Measurements from ENCODE around the gene RNF123. TPM values are rescaled to one million over a fixed set of nuclear protein-coding genes. Genes with fewer than 3 reads are reported as not detected.

Gene RNF123
- total RNA-seq, 1 experiment from 2014 or later: 71.9 TPM

DNA sequence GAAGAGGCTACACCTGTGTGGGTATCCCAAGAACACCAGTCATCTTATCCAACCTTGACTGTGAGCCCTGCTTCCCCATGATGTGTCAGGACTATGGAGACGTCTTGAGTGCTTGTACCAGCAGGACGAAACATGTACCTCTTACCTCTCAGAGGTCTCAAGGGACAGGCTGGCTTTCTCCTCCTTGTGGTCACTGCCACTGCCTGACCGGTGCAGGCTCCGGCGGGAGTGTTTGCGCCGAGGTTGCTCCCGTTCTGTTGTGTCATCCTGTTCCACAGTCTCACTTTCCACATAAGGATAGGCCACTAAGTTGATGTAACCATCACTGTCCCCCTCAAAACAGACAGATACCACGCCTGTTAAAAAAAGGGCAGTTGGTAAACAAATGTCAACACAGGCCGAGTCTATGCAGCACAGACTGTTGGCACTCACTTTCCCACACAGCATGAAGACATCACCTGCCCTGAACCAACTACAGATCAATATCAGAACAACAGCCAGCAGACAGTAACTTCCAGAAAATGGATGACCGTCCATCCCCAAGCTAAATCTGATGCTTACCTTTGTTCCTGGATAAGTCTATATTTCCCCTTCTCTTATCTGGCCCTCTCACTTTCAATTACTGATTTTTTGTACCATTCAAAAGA lies 48.8 kb downstream of the RNF123 start:
- DNase-seq (ENCODE audit: low read depth, low spot score) (no peak), ATAC-seq (no peak)
- no peaks in the 10 kb centered on the region for H3K27me3 ChIP-seq (ENCODE audit: insufficient read depth, low read length)
- no peak overlapping the region for H3K4me2 ChIP-seq (ENCODE audit: low read length)
- BruUV-seq (replicated peaks): no TSS peak
- no peaks in the 10 kb centered on the region for H3K9me2 ChIP-seq (ENCODE audit: insufficient read depth)
- H3K9ac ChIP-seq (ENCODE audit: low read length): no peak overlapping the region
- H3K9me3 ChIP-seq (ENCODE audit: control insufficient read depth in 1 of 2, insufficient read depth in 1 of 2, low read depth in 1 of 2, low read length in 2 of 2): no peaks in the 10 kb centered on the region
- intact Hi-C loops (cut with micrococcal nuclease): no loop called here
- H2AFZ ChIP-seq (ENCODE audit: low read depth, low read length, poor library complexity, severe bottlenecking): no peak overlapping the region
- H3K4me3 ChIP-seq (replicated peaks in 1 of 2; ENCODE audit: low read depth in 1 of 2, low read length in 2 of 2): no peak overlapping the region
- ChIA-PET POLR2A (no interaction called here), CTCF (no interaction called here), RAD21 (ENCODE audit: low non-redundant PET in 1 of 2, low total read pairs in 2 of 2, uncharacterized antibody in 2 of 2, unreplicated experiment in 2 of 2) (no interaction called here)
- TF ChIP-seq, protein P1, sequence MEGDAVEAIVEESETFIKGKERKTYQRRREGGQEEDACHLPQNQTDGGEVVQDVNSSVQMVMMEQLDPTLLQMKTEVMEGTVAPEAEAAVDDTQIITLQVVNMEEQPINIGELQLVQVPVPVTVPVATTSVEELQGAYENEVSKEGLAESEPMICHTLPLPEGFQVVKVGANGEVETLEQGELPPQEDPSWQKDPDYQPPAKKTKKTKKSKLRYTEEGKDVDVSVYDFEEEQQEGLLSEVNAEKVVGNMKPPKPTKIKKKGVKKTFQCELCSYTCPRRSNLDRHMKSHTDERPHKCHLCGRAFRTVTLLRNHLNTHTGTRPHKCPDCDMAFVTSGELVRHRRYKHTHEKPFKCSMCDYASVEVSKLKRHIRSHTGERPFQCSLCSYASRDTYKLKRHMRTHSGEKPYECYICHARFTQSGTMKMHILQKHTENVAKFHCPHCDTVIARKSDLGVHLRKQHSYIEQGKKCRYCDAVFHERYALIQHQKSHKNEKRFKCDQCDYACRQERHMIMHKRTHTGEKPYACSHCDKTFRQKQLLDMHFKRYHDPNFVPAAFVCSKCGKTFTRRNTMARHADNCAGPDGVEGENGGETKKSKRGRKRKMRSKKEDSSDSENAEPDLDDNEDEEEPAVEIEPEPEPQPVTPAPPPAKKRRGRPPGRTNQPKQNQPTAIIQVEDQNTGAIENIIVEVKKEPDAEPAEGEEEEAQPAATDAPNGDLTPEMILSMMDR (IDR thresholded peaks at IDR 0.05 in 2 of 3, conservative IDR thresholded peaks at IDR 0.05 in 1 of 3; ENCODE audit: borderline replicate concordance in 1 of 3, insufficient read depth in 1 of 3, low read depth in 2 of 3, low read length in 2 of 3): no peak
- no peak for TF ChIP-seq SRF (IDR thresholded peaks at IDR 0.05; ENCODE audit: low read depth)
- no peak for TF ChIP-seq EZH2 (IDR thresholded peaks at IDR 0.05)
- TF ChIP-seq SIN3A (IDR thresholded peaks at IDR 0.05; ENCODE audit: low read depth): no peak
- TF ChIP-seq, protein P2, sequence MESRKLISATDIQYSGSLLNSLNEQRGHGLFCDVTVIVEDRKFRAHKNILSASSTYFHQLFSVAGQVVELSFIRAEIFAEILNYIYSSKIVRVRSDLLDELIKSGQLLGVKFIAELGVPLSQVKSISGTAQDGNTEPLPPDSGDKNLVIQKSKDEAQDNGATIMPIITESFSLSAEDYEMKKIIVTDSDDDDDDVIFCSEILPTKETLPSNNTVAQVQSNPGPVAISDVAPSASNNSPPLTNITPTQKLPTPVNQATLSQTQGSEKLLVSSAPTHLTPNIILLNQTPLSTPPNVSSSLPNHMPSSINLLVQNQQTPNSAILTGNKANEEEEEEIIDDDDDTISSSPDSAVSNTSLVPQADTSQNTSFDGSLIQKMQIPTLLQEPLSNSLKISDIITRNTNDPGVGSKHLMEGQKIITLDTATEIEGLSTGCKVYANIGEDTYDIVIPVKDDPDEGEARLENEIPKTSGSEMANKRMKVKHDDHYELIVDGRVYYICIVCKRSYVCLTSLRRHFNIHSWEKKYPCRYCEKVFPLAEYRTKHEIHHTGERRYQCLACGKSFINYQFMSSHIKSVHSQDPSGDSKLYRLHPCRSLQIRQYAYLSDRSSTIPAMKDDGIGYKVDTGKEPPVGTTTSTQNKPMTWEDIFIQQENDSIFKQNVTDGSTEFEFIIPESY (IDR thresholded peaks at IDR 0.05; ENCODE audit: extremely low read depth, insufficient replicate concordance, low read length): no peak
- TF ChIP-seq, protein P3, sequence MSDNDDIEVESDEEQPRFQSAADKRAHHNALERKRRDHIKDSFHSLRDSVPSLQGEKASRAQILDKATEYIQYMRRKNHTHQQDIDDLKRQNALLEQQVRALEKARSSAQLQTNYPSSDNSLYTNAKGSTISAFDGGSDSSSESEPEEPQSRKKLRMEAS (IDR thresholded peaks at IDR 0.05): no peak
- TF ChIP-seq CEBPB (IDR thresholded peaks at IDR 0.05; ENCODE audit: low read depth): no peak
- no peak for TF ChIP-seq POLR2AphosphoS5 (IDR thresholded peaks at IDR 0.05; ENCODE audit: low read depth, low read length)
- no peak for TF ChIP-seq SP1 (IDR thresholded peaks at IDR 0.05; ENCODE audit: low read depth)
- no peak for TF ChIP-seq JUND (IDR thresholded peaks at IDR 0.05)
- TF ChIP-seq CBX3 (IDR thresholded peaks at IDR 0.05; ENCODE audit: low read depth): no peak
- no peak for TF ChIP-seq TCF7L2 (IDR thresholded peaks at IDR 0.05; ENCODE audit: borderline replicate concordance, extremely low read depth, insufficient read depth, insufficient read length)
- TF ChIP-seq, protein P4, sequence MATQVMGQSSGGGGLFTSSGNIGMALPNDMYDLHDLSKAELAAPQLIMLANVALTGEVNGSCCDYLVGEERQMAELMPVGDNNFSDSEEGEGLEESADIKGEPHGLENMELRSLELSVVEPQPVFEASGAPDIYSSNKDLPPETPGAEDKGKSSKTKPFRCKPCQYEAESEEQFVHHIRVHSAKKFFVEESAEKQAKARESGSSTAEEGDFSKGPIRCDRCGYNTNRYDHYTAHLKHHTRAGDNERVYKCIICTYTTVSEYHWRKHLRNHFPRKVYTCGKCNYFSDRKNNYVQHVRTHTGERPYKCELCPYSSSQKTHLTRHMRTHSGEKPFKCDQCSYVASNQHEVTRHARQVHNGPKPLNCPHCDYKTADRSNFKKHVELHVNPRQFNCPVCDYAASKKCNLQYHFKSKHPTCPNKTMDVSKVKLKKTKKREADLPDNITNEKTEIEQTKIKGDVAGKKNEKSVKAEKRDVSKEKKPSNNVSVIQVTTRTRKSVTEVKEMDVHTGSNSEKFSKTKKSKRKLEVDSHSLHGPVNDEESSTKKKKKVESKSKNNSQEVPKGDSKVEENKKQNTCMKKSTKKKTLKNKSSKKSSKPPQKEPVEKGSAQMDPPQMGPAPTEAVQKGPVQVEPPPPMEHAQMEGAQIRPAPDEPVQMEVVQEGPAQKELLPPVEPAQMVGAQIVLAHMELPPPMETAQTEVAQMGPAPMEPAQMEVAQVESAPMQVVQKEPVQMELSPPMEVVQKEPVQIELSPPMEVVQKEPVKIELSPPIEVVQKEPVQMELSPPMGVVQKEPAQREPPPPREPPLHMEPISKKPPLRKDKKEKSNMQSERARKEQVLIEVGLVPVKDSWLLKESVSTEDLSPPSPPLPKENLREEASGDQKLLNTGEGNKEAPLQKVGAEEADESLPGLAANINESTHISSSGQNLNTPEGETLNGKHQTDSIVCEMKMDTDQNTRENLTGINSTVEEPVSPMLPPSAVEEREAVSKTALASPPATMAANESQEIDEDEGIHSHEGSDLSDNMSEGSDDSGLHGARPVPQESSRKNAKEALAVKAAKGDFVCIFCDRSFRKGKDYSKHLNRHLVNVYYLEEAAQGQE (IDR thresholded peaks at IDR 0.05; ENCODE audit: low read depth): no peak
- peaks cover 12 to 21% of the 10 kb centered on the region in 2 experiments; a peak in 3 of 4 replicates for H3K36me3 ChIP-seq (ENCODE audit: control insufficient read depth in 1 of 2, insufficient read depth in 2 of 2, low read length in 2 of 2)
- H3K27ac ChIP-seq (ENCODE audit: low read depth, low read length): no peak overlapping the region
- H4K20me1 ChIP-seq (ENCODE audit: insufficient read depth): no peaks in the 10 kb centered on the region
- peaks cover 24% of the 10 kb centered on the region; the same call in 1 of the 2 replicates for H3K79me2 ChIP-seq (ENCODE audit: insufficient read depth, low read length)
- H3K4me1 ChIP-seq (ENCODE audit: control insufficient read depth in 1 of 2, insufficient read depth in 2 of 2, low read length in 2 of 2): no peaks in the 10 kb centered on the region

All from HCT116 (cell line).